Left renal cortex interstitium (tissue), 4 donors: ENCODE measurements around the gene SYT7. TPM values are rescaled to one million over a fixed set of nuclear protein-coding genes. Genes with fewer than 3 reads are reported as not detected.

Experiments
- DNase-seq, 4 donors: peaks; one replicate each; pipeline ENCODE4 v3.0.0-alpha.2; 2013; ENCODE audit warnings: low read depth in 4 of 4, low spot score in 2 of 4, missing footprints in 1 of 4
- polyA plus RNA-seq, 4 donors: library from polyadenylated mRNA; unstranded; fragments of 120-200 nt; gene quantifications; one replicate each; pipeline ENCODE4 v1.2.1, GENCODE V29; 2013; ENCODE audit not compliant: insufficient read length in 4 of 4

Gene SYT7
- polyA plus RNA-seq, 4 donors, result 4.9 to 7.1 (median 6.0) TPM

DNA sequence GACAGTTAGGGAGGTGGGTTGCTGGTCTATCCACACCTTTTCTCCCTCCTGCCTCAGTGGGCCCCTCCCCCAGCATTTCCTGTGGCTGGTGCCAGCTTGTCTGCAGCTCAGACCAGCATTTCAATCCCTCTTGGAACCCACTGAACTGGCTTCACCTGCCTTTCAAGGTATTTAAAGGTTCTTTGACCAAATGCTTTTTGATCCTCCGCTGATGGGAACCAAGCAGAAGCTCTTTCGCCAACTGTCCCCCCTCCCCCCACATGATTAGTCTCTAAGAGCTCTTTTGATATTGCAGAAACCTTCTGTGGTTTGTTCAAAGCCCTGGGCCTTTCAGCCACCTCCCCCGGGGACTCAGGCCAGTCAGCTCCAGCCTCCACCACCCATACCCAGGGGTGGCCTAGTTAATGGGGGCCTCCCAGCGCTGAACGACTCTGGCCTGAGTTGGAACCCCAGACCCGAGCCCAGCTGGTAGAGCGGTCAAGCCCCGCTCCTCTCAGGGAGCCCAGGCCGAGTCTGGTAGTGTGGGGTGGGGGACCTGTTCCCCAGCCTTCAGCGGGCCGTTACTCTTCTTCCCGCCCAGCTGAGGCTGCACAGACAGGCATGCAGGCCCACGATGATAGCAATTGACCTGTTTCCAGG, 6.0 kb upstream of the SYT7 start:
- DNase-seq, result no peak

DNA sequence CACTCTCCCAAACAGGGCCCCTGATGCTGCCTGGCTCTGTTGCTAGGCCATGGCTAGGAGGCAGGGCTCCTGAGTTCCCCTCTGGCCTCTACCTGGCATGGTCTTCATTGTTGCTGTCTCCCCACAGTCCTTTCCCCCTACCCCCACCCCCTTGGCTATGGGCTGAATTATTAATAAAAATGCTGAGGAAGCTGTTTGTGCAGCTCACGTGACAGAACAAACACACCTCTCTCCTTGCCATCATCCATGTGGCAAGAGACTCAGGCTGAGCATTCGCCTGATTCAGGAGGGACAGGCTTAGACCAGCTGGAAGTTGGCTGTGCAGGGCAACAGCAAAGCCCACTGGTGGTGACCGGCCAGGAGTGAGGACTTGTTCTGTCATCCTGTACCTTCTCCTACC, 4.2 kb upstream of the SYT7 start:
- DNase-seq, result no peak

DNA sequence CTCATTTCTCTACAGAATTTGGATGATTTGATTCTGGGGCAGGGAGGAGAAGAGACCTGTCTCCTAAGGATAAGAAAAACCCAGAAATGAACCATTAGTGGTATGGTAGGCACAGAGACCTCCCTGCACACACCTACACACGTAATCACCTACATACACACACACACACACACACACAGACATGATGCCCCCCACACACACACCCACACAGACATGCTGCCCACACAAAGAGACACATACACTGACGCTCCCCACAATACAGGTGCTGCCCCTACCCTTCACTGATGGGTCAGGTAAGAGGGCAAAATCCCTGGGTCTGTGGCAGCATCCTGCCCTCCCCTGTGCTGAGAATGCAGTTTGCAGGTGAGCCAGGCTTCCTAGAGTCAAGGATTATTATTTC, 1.1 kb upstream of the SYT7 start:
- DNase-seq, result no peak

DNA sequence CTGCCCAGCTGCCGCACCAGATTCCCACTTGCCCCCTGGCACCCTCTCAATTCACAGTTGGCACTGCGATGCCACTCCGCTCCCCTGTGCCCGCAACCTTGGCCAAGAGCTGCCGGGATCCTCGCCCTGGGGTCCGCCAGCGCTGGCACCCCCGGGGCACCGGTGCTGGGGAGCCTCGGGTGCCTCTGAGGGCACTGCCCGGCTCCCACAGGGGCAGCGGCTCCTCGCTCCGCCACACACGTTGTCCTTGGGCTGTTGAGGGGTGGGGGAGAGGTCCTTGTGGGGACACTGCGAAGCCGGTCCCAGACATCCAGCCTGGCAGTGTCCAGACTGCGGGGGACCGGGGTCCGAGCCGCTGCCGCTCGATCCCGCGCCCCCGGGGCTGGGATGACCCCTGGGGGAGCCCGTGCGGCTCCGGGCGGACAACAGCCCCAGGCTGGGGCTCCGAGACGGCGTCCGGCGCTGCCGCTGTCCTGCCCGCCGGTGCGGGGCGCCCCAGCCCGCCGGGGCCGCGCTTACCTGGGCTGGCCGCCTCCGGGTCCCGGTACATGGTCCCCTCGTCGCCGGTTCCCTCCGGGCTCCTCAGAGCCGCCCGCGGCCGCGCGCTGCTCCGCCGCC, 496 bp downstream of the SYT7 start:
- DNase-seq, result no peak

DNA sequence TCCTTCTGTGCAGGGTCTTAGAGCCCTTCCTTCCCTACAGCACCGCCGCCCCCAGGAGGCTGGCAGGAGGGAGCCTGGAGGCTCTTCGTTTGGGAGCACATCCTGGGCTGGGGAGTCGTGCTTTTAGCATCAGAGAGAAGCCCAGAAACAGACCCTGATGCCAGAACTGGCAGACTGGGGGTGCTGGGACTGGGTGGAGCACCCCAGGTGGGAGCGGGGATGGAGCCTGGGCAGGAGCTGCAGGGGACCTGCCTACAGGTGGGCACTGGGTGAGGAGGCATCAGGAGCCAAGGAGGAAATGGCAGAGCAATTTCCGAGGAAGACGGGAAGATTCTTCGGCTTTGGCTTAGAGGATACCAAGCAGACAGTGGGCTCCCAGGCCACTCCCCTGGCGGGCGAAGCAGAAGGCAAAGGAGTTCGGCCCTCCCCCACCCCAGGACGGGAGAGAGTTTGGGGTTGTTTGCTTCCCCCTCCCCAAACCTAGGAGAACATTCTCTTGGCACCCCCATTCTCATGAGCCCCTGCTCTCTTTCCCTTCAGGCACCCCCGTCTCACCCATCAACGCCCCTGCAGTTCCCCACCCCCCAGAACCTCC, 1.1 kb downstream of the SYT7 start:
- DNase-seq, result no peak

DNA sequence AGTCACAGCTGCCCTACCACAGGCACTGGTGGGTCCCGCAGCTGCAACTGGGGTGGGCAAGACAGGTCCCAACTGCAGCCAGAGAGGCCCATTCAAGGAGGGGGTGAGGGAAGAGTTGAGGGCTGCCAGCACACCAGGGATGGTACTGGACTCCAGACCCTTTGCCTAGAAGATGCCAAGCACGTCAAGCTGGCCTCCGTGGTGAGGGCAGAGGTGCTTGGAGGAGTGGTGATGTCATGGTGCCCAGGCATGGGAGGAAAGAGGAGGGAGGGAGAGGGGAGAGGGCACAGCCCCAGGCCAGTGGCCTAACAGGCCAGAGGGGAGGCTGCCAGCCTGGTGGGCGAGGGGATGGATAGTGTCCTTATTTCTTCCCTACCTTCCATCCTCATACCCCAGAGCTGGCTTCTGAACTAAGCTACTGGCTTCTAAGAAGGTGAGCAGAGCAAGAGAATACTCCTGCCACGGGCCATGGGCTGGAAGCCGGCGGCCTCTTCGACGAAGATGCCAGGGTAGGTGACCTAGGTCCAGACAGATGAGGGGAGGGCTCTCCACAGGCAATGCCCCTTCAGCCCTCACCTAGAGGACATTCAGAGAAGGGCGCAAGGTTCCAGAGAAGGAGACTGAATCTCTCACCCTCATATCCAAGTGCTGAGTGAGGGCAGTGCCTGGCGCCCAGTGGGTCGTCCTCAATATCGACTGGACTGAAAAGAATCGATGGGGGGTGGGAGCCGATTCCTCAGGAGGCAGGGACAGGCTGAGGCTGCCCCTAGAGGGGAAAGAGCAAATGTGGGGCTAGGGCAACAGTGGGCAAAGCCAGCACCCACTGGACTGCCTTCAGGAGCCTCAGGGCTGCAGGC, 1.8 kb downstream of the SYT7 start:
- DNase-seq, result no peak

DNA sequence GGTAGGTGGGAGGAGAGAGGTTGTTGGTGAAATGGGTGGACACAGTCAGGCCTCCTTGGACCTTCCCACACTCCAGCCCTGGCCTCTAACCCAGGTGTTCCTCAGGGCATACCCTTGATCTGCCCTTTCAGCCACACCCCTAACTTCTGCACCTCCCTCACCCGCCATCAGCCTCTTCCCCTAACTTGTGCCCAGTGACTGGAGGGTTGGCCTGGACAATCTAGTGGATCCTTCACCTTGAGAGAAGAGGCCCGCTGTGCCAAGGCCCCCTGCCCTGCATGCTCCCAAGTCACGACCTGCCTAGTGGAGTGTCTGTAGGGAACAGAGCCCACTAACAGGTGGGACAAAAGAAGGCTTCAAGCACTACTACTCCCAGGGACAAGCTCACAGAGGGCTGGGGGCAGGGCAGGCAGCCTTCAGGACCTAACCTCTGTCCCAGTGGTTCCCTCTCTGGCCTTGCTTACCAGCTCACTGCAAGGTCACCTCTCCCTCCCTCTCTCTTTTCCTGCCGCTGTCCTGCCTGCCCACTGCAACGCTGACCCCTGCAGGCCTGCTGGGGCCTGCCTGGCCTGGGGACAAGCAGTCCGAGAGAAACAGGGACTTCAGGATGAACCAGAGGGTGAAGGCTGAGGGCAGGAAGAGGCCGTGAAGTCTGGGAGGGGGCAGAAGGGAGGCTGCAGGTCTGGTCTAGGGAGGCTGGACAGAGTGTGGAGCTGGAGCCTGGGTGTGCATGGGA, 3.3 kb downstream of the SYT7 start:
- no peak for DNase-seq

DNA sequence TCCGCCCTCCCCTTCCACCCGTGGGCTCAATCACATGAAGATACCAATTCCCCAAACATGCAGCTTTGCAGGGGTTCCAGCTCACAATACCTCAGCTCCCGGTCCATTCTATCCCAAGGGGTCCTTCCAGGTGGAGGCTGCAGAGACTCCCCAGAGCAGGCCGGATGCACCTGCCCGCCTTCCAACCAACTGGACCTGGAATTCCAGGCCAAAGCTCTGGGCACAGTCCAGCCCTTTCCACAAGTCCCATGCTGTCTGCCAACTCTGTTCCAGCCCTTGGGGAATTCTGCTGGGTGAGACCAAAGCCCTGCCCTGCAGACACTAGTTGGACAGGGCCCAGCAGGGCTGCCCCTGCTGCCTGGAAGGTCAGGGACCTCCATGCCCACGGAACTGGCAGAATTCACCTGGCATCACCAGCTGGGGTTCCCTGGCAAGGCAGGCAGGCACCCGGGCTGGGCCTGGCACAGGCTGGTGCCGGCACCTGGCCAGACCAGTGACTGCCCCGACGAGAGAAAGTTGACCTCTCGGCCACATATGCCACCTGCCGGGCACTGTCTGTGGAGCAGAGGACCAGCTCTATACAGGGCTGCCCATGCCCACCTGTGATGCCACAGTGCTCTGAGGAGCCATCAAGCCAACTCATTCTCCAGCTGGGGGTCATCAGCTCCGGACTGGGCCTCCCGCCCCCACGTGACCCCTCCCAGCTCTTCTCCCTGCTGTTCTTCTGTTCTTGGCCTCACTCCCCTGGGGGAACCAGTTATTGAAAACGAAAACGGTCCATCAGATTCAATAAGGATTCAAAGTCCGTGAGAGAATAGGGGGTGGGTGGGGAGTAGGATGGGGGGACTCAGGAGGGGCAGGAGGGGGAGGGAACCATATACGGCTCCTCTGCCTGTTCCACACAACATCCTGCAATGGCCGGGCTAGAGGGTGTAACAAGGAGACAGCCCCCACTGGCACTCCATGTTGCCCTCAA, 4.7 kb downstream of the SYT7 start:
- DNase-seq, result no peak

DNA sequence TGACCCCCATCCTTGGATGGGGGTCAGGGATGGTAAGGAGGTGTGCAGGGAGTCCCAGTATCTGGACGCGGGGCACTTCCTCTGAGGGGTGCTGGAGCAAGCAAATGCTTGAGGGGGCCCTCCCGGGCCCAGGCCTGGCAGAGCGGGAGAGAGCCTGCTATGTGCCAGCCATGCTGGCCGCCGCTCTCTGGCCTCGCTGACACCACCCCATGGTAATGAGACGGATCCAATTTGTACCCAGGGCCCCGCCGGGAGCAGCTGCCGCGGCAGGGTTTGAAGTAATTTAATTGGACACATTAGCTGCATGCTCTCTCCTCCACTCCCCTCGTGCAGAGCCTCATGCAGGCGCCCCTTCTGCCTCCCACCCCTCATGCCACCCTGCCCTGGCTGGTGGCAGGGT, 6.3 kb downstream of the SYT7 start:
- DNase-seq, result no peak

DNA sequence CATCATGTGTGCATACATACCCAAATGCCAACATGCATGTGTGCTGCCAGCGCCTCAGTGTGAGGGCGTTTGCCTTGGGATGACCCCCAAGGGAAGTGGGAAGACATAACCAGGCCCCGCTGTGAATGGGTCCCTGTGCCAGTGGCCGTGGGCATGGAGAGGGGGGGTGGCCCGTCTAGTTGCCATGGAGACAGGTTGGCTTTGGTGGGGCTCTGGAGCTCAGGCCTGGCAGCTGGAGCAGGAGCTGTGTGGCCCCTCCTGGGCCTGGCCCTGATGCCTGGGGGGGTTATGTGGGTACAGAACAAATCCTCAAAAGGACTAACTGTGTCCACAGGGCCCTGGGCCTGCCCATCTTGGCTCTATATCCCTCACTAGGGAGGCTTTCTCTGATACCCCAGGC, 8.0 kb downstream of the SYT7 start:
- no peak for DNase-seq

DNA sequence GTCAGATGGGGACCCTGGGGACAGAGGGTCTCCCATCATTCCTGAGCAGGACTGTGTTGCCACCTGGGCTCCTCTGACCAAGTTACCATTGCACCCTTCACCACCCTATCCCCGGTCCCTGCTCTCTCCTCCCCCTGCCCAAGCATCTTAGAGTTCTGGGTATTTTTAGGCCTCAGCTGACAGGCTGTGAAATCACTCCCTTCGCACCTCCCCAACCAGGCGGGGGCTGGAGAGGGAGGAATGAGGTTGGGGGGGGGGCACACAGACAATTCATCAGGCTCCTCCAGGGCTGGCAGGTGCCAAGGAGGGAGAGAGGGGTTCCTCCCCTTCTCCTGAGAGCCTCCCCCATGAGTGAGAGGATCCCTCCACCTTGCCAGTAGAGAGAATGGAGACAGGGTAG, 9.0 kb downstream of the SYT7 start:
- no peak for DNase-seq

DNA sequence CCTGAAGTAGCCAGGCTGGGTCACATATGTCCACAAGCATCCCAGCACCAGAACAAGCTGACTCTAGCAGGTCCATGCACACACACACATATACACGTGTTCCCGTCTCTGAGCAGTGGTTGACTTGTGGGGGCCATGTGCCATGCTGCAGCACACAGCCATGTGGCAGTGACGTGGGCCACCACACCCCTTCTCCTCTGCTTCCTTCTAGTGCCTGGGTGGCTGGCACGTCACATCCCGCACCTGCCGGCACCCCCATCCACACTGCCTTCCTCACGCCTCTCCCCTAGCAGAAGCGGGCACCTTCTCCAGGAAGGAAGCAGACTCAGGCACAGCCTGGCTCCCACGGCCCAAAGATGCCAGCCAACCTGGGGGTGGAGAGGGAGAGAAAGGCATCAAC, 9.5 kb downstream of the SYT7 start:
- no peak for DNase-seq

DNA sequence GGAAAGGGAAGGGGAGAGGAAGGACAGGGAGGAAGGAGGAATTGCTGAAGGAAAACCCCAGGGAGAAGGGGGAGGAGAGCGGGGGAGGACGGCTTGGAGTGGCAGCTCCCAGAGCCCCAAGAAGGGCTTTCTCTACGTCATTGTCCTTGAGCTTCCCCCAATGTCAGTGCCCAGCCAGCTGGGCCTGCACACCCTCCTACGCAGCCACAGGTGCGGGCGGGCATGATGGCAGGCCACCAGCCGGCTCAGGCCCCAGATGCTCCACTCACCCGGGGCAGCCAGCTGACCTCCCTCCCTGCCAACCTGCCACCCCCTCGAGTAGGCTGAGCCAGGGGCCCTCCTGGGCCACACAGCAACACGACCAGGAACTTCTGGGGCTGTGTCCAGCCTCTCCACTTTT, 11.2 kb downstream of the SYT7 start:
- no peak for DNase-seq

DNA sequence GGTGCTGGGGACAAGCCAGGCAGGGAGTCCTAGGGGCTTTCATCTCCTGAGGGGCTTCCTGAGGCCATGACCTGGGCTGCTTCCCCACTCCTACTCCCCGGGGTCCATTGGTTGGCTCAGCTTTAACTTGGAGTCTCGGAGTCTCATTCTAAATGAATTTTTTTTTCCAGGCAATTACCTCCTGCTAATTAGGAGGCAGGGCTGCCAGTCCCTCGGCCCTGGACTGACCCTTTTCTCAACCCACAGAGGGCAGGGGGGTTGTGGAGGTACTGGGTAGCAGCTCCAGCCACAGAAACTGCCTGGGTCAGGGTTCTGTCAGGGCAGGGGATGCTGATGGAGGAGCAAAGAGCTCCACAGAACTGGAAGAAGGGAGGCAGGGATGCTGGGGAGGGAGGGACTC, 11.9 kb downstream of the SYT7 start:
- no peak for DNase-seq

DNA sequence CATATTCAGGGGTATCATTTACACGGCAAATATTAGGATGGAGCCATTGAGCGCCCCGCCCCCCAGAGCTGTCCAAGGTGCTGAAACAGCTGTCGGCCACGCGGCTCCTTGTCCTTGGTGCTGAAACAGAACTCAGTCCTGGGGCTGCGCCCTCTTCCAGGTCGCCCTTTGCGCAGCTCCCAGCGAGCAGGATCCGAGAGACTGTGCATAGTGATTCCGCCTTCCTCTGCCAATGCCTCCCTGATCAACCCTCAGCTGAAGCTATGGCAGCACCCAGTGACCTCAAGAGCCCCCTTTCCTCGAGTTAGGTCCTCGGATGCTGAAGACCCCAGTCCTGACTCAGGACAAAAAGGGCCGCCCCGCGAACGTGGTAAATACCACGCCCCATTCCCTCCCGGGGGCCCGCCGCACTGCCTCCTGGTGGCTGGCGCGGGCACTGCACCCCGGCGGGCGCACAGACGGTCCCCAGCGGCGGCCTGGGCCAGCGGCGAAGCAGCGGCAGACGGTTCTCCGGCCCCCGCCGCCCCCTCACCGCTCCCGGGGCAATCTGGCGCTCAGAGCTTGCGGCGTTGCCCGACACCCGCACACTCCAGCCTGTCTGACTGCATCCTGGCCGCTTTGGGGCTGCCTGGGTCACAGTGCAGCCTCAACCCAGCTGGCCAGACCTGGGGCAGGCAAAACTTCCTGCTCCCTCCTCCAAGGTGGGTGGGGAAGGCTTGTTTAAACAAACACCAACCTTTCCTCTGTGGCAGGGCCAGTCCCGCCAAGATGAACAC, 13.4 kb downstream of the SYT7 start:
- DNase-seq, result peak; percentile 70 to 81 (median 75)

DNA sequence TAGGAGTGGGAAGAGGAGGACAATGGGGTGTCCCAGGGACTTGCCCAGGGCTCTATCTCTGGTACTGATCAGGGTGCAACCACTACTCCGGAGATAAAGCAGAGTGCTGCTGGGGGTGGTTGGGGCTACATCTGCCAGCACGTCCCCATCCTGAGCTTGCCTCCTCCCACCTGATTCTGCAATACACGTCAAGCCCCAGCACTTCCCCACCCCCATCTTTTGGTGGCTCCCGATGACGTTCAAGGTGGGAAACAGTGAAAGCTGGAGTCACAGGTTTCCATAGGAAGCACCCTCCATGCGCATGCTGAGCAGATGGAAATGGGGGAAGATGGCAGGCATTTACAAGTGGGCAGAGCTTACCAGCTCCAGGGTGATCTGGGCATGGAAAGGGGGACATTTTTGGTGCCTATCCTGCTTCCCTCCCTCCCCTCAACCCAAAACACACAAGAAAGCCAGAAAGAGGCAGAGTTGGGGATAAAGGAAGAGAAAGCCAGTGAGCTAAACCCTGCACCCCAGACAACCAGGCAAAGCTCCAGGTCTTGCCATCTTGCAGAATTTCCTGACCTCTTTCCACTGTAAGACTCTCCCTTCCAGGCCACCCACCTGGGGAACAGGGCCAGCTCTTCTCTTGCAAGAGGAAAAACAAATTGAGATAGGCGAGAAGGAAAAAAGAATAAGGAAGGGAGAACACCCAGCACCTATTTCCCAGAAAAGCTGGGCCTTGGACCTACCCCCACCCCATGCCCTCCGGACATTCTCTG, 15.8 kb downstream of the SYT7 start:
- no peak for DNase-seq

DNA sequence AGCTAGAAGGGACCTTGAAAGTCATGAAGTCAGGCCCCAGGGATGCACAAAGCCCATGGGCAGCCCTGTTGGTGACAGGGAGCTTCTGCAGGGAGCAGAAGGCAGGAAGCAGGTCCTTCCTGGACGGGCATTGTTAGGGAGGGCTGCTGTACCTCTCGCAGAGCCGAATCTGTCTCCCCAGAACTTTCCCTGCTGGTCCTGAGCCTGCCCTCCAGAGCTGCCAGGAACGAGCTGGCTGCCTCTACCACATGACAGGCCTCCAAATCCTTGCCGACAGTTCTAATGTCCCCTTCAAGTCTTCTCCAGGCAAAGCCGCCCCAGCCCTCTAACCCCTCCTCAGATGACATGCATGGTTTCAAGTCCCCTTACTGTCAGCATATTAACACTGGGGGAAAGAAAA, 20.1 kb downstream of the SYT7 start:
- DNase-seq, result no peak

DNA sequence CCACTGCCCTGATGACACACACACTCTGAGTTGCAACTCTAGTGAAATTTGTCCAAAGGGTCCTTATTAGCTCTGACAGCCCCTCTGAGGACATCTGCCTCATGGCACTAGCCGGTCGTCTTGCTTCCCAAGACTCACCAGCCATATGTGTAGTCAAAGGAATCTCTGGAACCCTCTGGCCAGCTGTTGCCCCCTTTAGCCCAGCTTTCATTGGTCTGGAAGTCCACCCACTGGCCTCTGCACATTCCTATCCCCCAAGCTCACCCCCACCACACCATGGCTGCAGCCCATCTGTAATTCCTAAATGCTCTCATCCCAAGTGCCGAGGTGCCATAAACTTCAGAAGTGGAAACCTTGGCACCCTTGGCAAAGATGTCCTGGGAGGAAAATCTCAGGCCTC, 24.3 kb downstream of the SYT7 start:
- no peak for DNase-seq
